Heart right ventricle (tissue), 16 donors: ENCODE data around the gene OR4K14. TPM values are rescaled to one million over a fixed set of nuclear protein-coding genes. Genes with fewer than 3 reads are reported as not detected.

ENCODE experiments used
- ATAC-seq, 8 donors: fragments of 200-7000 bp; cut with Tn5 transposase; one replicate each; pipeline ENCODE4 v1.9.1; 2020; ENCODE audit warnings: mild to moderate bottlenecking in 8 of 8, moderate library complexity in 8 of 8, moderate number of reproducible peaks in 1 of 8
- DNase-seq, 2 donors: peaks; one replicate each; pipeline ENCODE4 v3.0.0-alpha.2; 2020
- H3K27ac ChIP-seq, 10 donors: fragments of 200-600 bp; sonication (generic) in 2 of 10; one replicate each; pipeline versions ENCODE4 v1.5.0 to v1.8.0; 2020 to 2022; ENCODE audit warnings: mild to moderate bottlenecking in 3 of 10
- H3K27me3 ChIP-seq, 7 donors: fragments of 200-600 bp; one replicate each; pipeline ENCODE4 v1.8.0; 2021 to 2022; ENCODE audit warnings: mild to moderate bottlenecking in 2 of 7
- H3K36me3 ChIP-seq, 9 donors: fragments of 200-600 bp; sonication (generic) in 1 of 9; one replicate each; pipeline versions ENCODE4 v1.5.0 to v1.8.0; 2020 to 2022; ENCODE audit warnings: mild to moderate bottlenecking in 2 of 9
- H3K4me1 ChIP-seq, 9 donors: fragments of 200-600 bp; sonication (generic) in 1 of 9; one replicate each; pipeline versions ENCODE4 v1.5.0 to v1.8.0; 2020 to 2022; ENCODE audit warnings: mild to moderate bottlenecking in 4 of 9
- H3K4me3 ChIP-seq, 10 donors: fragments of 200-600 bp; sonication (generic) in 2 of 10; one replicate each; pipeline versions ENCODE4 v1.5.0 to v1.8.0; 2020 to 2022; ENCODE audit warnings: mild to moderate bottlenecking in 7 of 10, moderate library complexity in 2 of 10
- H3K9me3 ChIP-seq, 11 donors: fragments of 200-600 bp in 10 of 11; sonication (generic) in 2 of 11; one replicate each; pipeline versions ENCODE4 v1.5.0 to v1.8.0; 2013 to 2022; ENCODE audit warnings: mild to moderate bottlenecking in 2 of 11, control low read depth in 1 of 11, moderate library complexity in 1 of 11
- WGBS, 2 donors: extraction: QIAGEN DNeasy Blood & Tissue Kit; methylation state at CpG; one replicate each; pipeline ENCODE4 v1.1.7; 2013; ENCODE audit warnings: inconsistent platforms in 1 of 2; 5-methylcytosine and 5-hydroxymethylcytosine counted together
- intact Hi-C, 10 donors: fragments of 100-400 bp; cut with DNase I; formaldehyde crosslinking; loops; one replicate each; pipeline versions ENCODE4 v1.11.1 to v1.14.2; 2022
- polyA plus RNA-seq, 2 donors: library from polyadenylated mRNA; stranded (reverse); fragments of 200-250 nt; gene quantifications; one replicate each; pipeline ENCODE4 v1.2.3, GENCODE V29; 2013
- total RNA-seq, 10 donors: library from RNA; stranded (reverse); fragmentation: NEBNext Ultra II Directional in 3 of 10; extraction: Animal tissue kit (Norgen Biotek cat#: 25700) in 3 of 10; gene quantifications; one replicate each; pipeline versions ENCODE4 v1.2.1 to v1.2.4, GENCODE V29; 2021 to 2023
- TF ChIP-seq, protein P1 (sequence below), 9 donors: fragments of 200-600 bp; sonication (generic) in 2 of 9; IDR thresholded peaks; one replicate each; pipeline versions ENCODE4 v1.5.0 to v1.8.0; 2021 to 2022; ENCODE audit warnings: antibody characterized with exemption in 9 of 9, mild to moderate bottlenecking in 5 of 9, moderate library complexity in 1 of 9
- donor health status: Arrhythmogenic right ventricular cardiomyopathy.
- donor health status: ischemic (EF 13 %, LVEDD 7.1; RV severe dilation, severe dysfunction).
- donor health status: healthy with polysubstance abuse.
- donor health status: DM: no; HTN: yes; CAD: no.
- donor health status: DM: no; HTN: no; CAD: no.
- donor health status: ischemic (EF 25% LVEDD 6.9; RV normal size, moderate dysfunction).
- donor health status: ischemic (EF 25% LVEDD 5.7; RV mildly dilated, moderate dysfunction).
- donor health status: healthy.
- donor health status: DM: yes; HTN: yes; CAD: no.
- donor health status: Ischemic cardiomyopathy.
- donor health status: ischemic (EF 35%, LVEDD 5.7; RV mildly dilated, moderate dysfunction).
- donor health status: nonischemic (EF 11% LVEDD 7.7; RV severe dilation, severe dysfunction).
- donor health status: DM: yes; HTN: yes; CAD: no.
- donor health status: PGD.
- donor health status: ischemic (EF 29% LVEDD 5.4; RV normal size, mild dysfunction).
- donor health status: nonischemic (EF 23%, LVEDD 6.1; RV moderate dilation, normal function).

The OR4K14 gene
- total and polyA plus RNA-seq, 12 donors = not detected

- peaks cover 0 to 8% (median 0%) of the 10 kb centered on the region in 11 donors for H3K9me3 ChIP-seq
- WGBS, 2 donors = 86 to 87% methylated on average over 4 of the region's 4 CpGs
- TF ChIP-seq, protein P1, sequence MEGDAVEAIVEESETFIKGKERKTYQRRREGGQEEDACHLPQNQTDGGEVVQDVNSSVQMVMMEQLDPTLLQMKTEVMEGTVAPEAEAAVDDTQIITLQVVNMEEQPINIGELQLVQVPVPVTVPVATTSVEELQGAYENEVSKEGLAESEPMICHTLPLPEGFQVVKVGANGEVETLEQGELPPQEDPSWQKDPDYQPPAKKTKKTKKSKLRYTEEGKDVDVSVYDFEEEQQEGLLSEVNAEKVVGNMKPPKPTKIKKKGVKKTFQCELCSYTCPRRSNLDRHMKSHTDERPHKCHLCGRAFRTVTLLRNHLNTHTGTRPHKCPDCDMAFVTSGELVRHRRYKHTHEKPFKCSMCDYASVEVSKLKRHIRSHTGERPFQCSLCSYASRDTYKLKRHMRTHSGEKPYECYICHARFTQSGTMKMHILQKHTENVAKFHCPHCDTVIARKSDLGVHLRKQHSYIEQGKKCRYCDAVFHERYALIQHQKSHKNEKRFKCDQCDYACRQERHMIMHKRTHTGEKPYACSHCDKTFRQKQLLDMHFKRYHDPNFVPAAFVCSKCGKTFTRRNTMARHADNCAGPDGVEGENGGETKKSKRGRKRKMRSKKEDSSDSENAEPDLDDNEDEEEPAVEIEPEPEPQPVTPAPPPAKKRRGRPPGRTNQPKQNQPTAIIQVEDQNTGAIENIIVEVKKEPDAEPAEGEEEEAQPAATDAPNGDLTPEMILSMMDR (IDR thresholded peaks at IDR 0.05) = no peak
- ATAC-seq (no peak), DNase-seq (no peak)
- no peak within 1 kb of the TSS for H3K27ac ChIP-seq
- H3K4me3 ChIP-seq = no peak within 1 kb of the TSS
- intact Hi-C loops = no loop called here
- no peaks in the 10 kb centered on the region for H3K36me3 ChIP-seq
- no peaks in the 10 kb centered on the region for H3K4me1 ChIP-seq
- no peaks in the 10 kb centered on the region for H3K27me3 ChIP-seq
Measured at GRCh38 chr14:20035938-20036337, 16.8 kb upstream of the OR4K14 start, which contains the start of gene OR4K13. Gene OR4K13, minus strand, starts transcription at chr14:20036038. Its CDS starts 1,280 bp downstream, at chr14:20034758.

- Histone ChIP-seq H3K9me3 (peaks cover 0 to 10% (median 0%) of the 10 kb centered on the region in 11 donors), H3K4me3 (no peak overlapping the region), H3K27ac (no peak overlapping the region), H3K27me3 (no peaks in the 10 kb centered on the region), H3K36me3 (no peaks in the 10 kb centered on the region), H3K4me1 (no peaks in the 10 kb centered on the region)
- ATAC-seq (no peak), DNase-seq (no peak)
- intact Hi-C loops = no loop called here
- whole genome bisulfite sequencing, 2 donors = 58 to 65% methylated on average over 3 of the region's 3 CpGs
- TF ChIP-seq, protein P1 (IDR thresholded peaks at IDR 0.05) = no peak
Measured at GRCh38 chr14:20035449-20035848, 16.3 kb upstream of the OR4K14 start.

DNA sequence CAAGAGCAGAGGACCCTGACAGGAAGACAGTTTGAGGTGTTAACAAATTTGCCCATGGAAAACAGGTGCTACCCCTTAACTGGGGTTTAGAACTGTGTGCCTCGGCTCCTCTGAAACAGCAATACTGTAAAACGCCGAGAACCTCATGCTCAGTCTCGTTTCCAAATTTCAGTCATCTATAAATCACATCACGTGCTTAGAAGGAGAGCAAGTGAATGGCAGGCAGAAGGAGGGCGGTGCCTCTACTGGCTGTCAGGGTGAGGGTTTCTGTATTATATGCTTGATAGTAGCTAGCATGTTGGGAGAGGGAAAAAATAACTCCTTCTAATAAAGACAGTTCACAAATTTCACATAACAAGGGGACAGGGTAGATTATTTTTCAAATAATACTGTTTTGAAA lies 12.0 kb upstream of the OR4K14 start:
- H3K27ac ChIP-seq = no peak overlapping the region
- no peaks in the 10 kb centered on the region for H3K36me3 ChIP-seq
- WGBS, 2 donors = 66 to 70% methylated on average over 6 of the region's 6 CpGs
- H3K4me1 ChIP-seq = no peaks in the 10 kb centered on the region
- H3K4me3 ChIP-seq = no peak overlapping the region
- peaks cover 0 to 6% (median 0%) of the 10 kb centered on the region in 11 donors for H3K9me3 ChIP-seq
- ATAC-seq (no peak), DNase-seq (no peak)
- TF ChIP-seq, protein P1 (IDR thresholded peaks at IDR 0.05) = no peak
- H3K27me3 ChIP-seq = no peaks in the 10 kb centered on the region
- intact Hi-C loops = no loop called here

DNA sequence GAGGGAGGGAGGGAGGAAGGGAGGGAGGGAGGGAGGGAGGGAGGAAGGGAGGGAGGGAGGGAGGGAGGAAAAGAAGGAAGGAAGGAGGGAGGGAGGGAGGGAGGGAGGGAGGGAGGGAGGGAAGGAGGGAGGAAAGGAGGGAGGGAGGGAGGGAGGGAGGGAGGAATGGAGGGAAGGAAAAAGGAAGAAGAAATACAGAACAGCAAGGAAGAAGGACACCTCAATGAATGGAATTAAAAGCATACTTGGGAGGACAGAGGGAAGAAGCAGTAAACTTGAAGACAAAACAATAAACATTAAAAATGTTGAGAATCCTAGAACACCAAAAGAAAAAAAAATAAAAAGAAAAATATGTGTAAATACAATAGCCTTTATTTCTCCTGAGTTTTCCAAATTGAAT lies 11.0 kb downstream of the OR4K14 start:
- Histone ChIP-seq H3K9me3 (peaks cover 0 to 20% (median 3%) of the 10 kb centered on the region in 11 donors), H3K4me3 (no peak overlapping the region), H3K27ac (no peak overlapping the region), H3K36me3 (no peaks in the 10 kb centered on the region), H3K4me1 (no peaks in the 10 kb centered on the region), H3K27me3 (no peaks in the 10 kb centered on the region)
- intact Hi-C loops = no loop called here
- DNase-seq (no peak), ATAC-seq (no peak)
- TF ChIP-seq, protein P1 (IDR thresholded peaks at IDR 0.05) = no peak
